GM10266 (cell line): ENCODE measurements around the gene NAGS.
"Not testable (repeated sequence)": the region's sequence is repeated elsewhere in the genome, so short reads cannot be mapped to it uniquely, and the experiment has no call there.

Experiments
- DNase-seq: peaks from one replicate; pipeline ENCODE4 v3.0.0; 2012; ENCODE audit errors: extremely low spot score
- CTCF ChIP-seq: IDR thresholded peaks from 2 replicates; pipeline ENCODE4 v1.5.1; 2012; ENCODE audit warnings: mild to moderate bottlenecking, low read depth; ENCODE audit not compliant: control insufficient read depth, insufficient read depth; ENCODE audit errors: missing control alignments

NAGS gene

GRCh38 chr17:43967251-43967875 lies 37.1 kb upstream of the NAGS start:
- TF ChIP-seq CTCF: no peak
- no peak for DNase-seq

GRCh38 chr17:43970366-43970765 lies 34.1 kb upstream of the NAGS start:
- TF ChIP-seq CTCF: no peak

GRCh38 chr17:43971436-43971835 lies 33.0 kb upstream of the NAGS start:
- DNase-seq: not testable (repeated sequence)

More at GRCh38 chr17:43970366-43970765, 34.1 kb upstream of the NAGS start:
- DNase-seq: no peak

GRCh38 chr17:43972444-43973212 lies 31.8 kb upstream of the NAGS start:
- not testable (repeated sequence) for DNase-seq

- TF ChIP-seq CTCF: no peak
- no peak for DNase-seq
These were observed 29.8 kb upstream of the NAGS start for GRCh38 chr17:43974382-43975266.

GRCh38 chr17:43975898-43976297 lies 28.5 kb upstream of the NAGS start:
- no peak for DNase-seq
- TF ChIP-seq CTCF: no peak

GRCh38 chr17:43976963-43977837 lies 27.2 kb upstream of the NAGS start:
- TF ChIP-seq CTCF: no peak
- no peak for DNase-seq

- DNase-seq: no peak
- no peak for TF ChIP-seq CTCF
These were observed 26.3 kb upstream of the NAGS start for GRCh38 chr17:43978078-43978477.
